ENCODE data around the gene MDFIC. TPM values are rescaled to one million over a fixed set of nuclear protein-coding genes. Genes with fewer than 3 reads are reported as not detected.
A peak's percentile ranks its signal among the peaks of the same experiment; 100 is the strongest.

The MDFIC gene
- total and polyA plus RNA-seq, 3 experiments from 2014 or later = 125 to 135 (median 131) TPM

- ChIA-PET CTCF (interaction anchor here (1.5 kb wide), 1 partner anchor 10 kb away, joined by 3 read pairs; no protein-coding TSS in a partner anchor), POLR2A (no interaction called here)
- no peak for DNase-seq
- Histone ChIP-seq H3K27ac (ENCODE audit: low read depth, low read length) (no peak overlapping the region), H3K9me3 (ENCODE audit: low read length) (no peaks in the 10 kb centered on the region), H3K4me1 (ENCODE audit: insufficient read depth, low read length) (peaks cover 78% of the 10 kb centered on the region), H3K36me3 (ENCODE audit: insufficient read depth, low read length) (no peaks in the 10 kb centered on the region), H3K27me3 (ENCODE audit: insufficient read depth, low read length, poor library complexity, severe bottlenecking) (no peaks in the 10 kb centered on the region), H3K4me3 (ENCODE audit: low read length) (no peak overlapping the region)
- peaks cover 0 to 8% (median 4%) of the 10 kb centered on the region in 3 donors for H3K36me3 Mint-ChIP-seq
- no peaks in the 10 kb centered on the region for H3K9me3 Mint-ChIP-seq
- H3K4me1 Mint-ChIP-seq = peaks cover 14 to 59% (median 47%) of the 10 kb centered on the region in 3 donors
- no peaks in the 10 kb centered on the region for H3K27me3 Mint-ChIP-seq
- peak overlapping the region; percentile 11 to 52 (median 37) for H3K4me3 Mint-ChIP-seq
- peak overlapping the region in 5 of 8 donors; percentile 3 to 73 (median 68) for H3K27ac Mint-ChIP-seq
These were observed 12.8 kb downstream of the MDFIC start for GRCh38 chr7:114934713-114935112.

- POLR2A ChIA-PET = no interaction called here
These were observed 14.6 kb downstream of the MDFIC start for GRCh38 chr7:114936471-114936870.

GRCh38 chr7:114937446-114937845 is 15.6 kb downstream of the MDFIC start:
- H3K36me3 ChIP-seq (ENCODE audit: insufficient read depth, low read length) = no peaks in the 10 kb centered on the region
- H3K9me3 ChIP-seq (ENCODE audit: low read length) = no peaks in the 10 kb centered on the region
- H3K27ac ChIP-seq (ENCODE audit: low read depth, low read length) = no peak overlapping the region
- H3K4me1 ChIP-seq (ENCODE audit: insufficient read depth, low read length) = peaks cover 65% of the 10 kb centered on the region
- no peaks in the 10 kb centered on the region for H3K9me3 Mint-ChIP-seq
- peak overlapping the region in 3 of 7 donors; percentile 1 to 27 (median 22) for H3K4me3 Mint-ChIP-seq
- peaks cover 38 to 87% (median 67%) of the 10 kb centered on the region in 3 donors for H3K4me1 Mint-ChIP-seq
- no peak for DNase-seq
- no peaks in the 10 kb centered on the region for H3K27me3 Mint-ChIP-seq
- ChIA-PET CTCF (no interaction called here), POLR2A (no interaction called here)
- H3K36me3 Mint-ChIP-seq = peaks cover 0 to 20% (median 16%) of the 10 kb centered on the region in 3 donors
- H3K27me3 ChIP-seq (ENCODE audit: insufficient read depth, low read length, poor library complexity, severe bottlenecking) = no peaks in the 10 kb centered on the region
- H3K4me3 ChIP-seq (ENCODE audit: low read length) = no peak overlapping the region
- peak overlapping the region in 1 of 8 donors; percentile 14 for H3K27ac Mint-ChIP-seq

More at GRCh38 chr7:114936471-114936870, 14.6 kb downstream of the MDFIC start:
- H3K4me3 ChIP-seq (ENCODE audit: low read length) = no peak overlapping the region
- Mint-ChIP-seq H3K4me1 (peaks cover 29 to 77% (median 60%) of the 10 kb centered on the region in 3 donors), H3K36me3 (peaks cover 0 to 13% (median 10%) of the 10 kb centered on the region in 3 donors), H3K27ac (peak overlapping the region in 2 of 8 donors; percentile 14 to 38), H3K4me3 (peak overlapping the region in 4 of 7 donors; percentile 1 to 49 (median 30)), H3K9me3 (no peaks in the 10 kb centered on the region), H3K27me3 (no peaks in the 10 kb centered on the region)
- H3K27me3 ChIP-seq (ENCODE audit: insufficient read depth, low read length, poor library complexity, severe bottlenecking) = no peaks in the 10 kb centered on the region
- H3K9me3 ChIP-seq (ENCODE audit: low read length) = no peaks in the 10 kb centered on the region
- DNase-seq = no peak
- CTCF ChIA-PET = no interaction called here
- H3K4me1 ChIP-seq (ENCODE audit: insufficient read depth, low read length) = peaks cover 65% of the 10 kb centered on the region
- no peaks in the 10 kb centered on the region for H3K36me3 ChIP-seq (ENCODE audit: insufficient read depth, low read length)
- no peak overlapping the region for H3K27ac ChIP-seq (ENCODE audit: low read depth, low read length)

- no peak overlapping the region for H3K27ac Mint-ChIP-seq
- peaks cover 52 to 95% (median 72%) of the 10 kb centered on the region in 3 donors for H3K4me1 Mint-ChIP-seq
These were observed 16.9 kb downstream of the MDFIC start for GRCh38 chr7:114938785-114939184.

GRCh38 chr7:114939484-114940097 is 17.7 kb downstream of the MDFIC start:
- Mint-ChIP-seq H3K4me3 (no peak overlapping the region), H3K36me3 (peaks cover 0 to 34% (median 21%) of the 10 kb centered on the region in 3 donors), H3K27me3 (no peaks in the 10 kb centered on the region), H3K27ac (peak overlapping the region in 1 of 8 donors; percentile 58), H3K4me1 (peaks cover 60 to 95% (median 66%) of the 10 kb centered on the region in 3 donors), H3K9me3 (no peaks in the 10 kb centered on the region)
- ChIA-PET CTCF (interaction anchor here (0.6 to 2.1 kb wide), 5 partner anchors 11 to 74 kb away, joined by 3 to 12 read pairs (median 4); no protein-coding TSS in a partner anchor), POLR2A (no interaction called here)
- Histone ChIP-seq H3K36me3 (ENCODE audit: insufficient read depth, low read length) (peaks cover 4% of the 10 kb centered on the region), H3K4me3 (ENCODE audit: low read length) (no peak overlapping the region), H3K27me3 (ENCODE audit: insufficient read depth, low read length, poor library complexity, severe bottlenecking) (no peaks in the 10 kb centered on the region), H3K27ac (ENCODE audit: low read depth, low read length) (no peak overlapping the region), H3K9me3 (ENCODE audit: low read length) (no peaks in the 10 kb centered on the region), H3K4me1 (ENCODE audit: insufficient read depth, low read length) (peaks cover 45% of the 10 kb centered on the region)
- peak in 3 of 5 donors; percentile 14 to 53 (median 24) for DNase-seq

More at GRCh38 chr7:114938785-114939184, 16.9 kb downstream of the MDFIC start:
- no peaks in the 10 kb centered on the region for H3K27me3 ChIP-seq (ENCODE audit: insufficient read depth, low read length, poor library complexity, severe bottlenecking)
- no peak overlapping the region for H3K27ac ChIP-seq (ENCODE audit: low read depth, low read length)
- Mint-ChIP-seq H3K9me3 (no peaks in the 10 kb centered on the region), H3K36me3 (peaks cover 0 to 28% (median 18%) of the 10 kb centered on the region in 3 donors), H3K4me3 (no peak overlapping the region), H3K27me3 (no peaks in the 10 kb centered on the region)
- CTCF ChIA-PET = interaction anchor here (1.3 to 2.1 kb wide), 3 partner anchors 12 to 73 kb away, joined by 3 to 12 read pairs (median 4); no protein-coding TSS in a partner anchor
- POLR2A ChIA-PET = no interaction called here
- no peak overlapping the region for H3K4me3 ChIP-seq (ENCODE audit: low read length)
- H3K36me3 ChIP-seq (ENCODE audit: insufficient read depth, low read length) = peaks cover 4% of the 10 kb centered on the region
- H3K9me3 ChIP-seq (ENCODE audit: low read length) = no peaks in the 10 kb centered on the region
- H3K4me1 ChIP-seq (ENCODE audit: insufficient read depth, low read length) = peaks cover 53% of the 10 kb centered on the region
- no peak for DNase-seq

GRCh38 chr7:114940220-114940619 is 18.3 kb downstream of the MDFIC start:
- peak overlapping the region in 3 of 7 donors; percentile 2 to 42 (median 15) for H3K4me3 Mint-ChIP-seq
- no peaks in the 10 kb centered on the region for H3K27me3 ChIP-seq (ENCODE audit: insufficient read depth, low read length, poor library complexity, severe bottlenecking)
- no peaks in the 10 kb centered on the region for H3K27me3 Mint-ChIP-seq
- no peaks in the 10 kb centered on the region for H3K9me3 Mint-ChIP-seq
- H3K4me1 ChIP-seq (ENCODE audit: insufficient read depth, low read length) = peaks cover 39% of the 10 kb centered on the region
- H3K36me3 ChIP-seq (ENCODE audit: insufficient read depth, low read length) = peaks cover 4% of the 10 kb centered on the region
- peak overlapping the region in 4 of 8 donors; percentile 3 to 22 (median 7) for H3K27ac Mint-ChIP-seq
- peaks cover 66 to 95% (median 66%) of the 10 kb centered on the region in 3 donors for H3K4me1 Mint-ChIP-seq
- no peak overlapping the region for H3K27ac ChIP-seq (ENCODE audit: low read depth, low read length)
- H3K4me3 ChIP-seq (ENCODE audit: low read length) = no peak overlapping the region
- CTCF ChIA-PET = interaction anchor here (0.9 to 2.1 kb wide), 3 partner anchors 10 to 75 kb away, joined by 3 to 12 read pairs (median 4); no protein-coding TSS in a partner anchor
- H3K9me3 ChIP-seq (ENCODE audit: low read length) = no peaks in the 10 kb centered on the region
- POLR2A ChIA-PET = no interaction called here
- no peak for DNase-seq
- H3K36me3 Mint-ChIP-seq = peaks cover 0 to 41% (median 20%) of the 10 kb centered on the region in 3 donors

GRCh38 chr7:114941692-114942091 is 19.8 kb downstream of the MDFIC start:
- DNase-seq = no peak
- Histone ChIP-seq H3K36me3 (ENCODE audit: insufficient read depth, low read length) (peaks cover 4% of the 10 kb centered on the region), H3K27me3 (ENCODE audit: insufficient read depth, low read length, poor library complexity, severe bottlenecking) (no peaks in the 10 kb centered on the region), H3K4me3 (ENCODE audit: low read length) (no peak overlapping the region), H3K9me3 (ENCODE audit: low read length) (no peaks in the 10 kb centered on the region), H3K27ac (ENCODE audit: low read depth, low read length) (no peak overlapping the region), H3K4me1 (ENCODE audit: insufficient read depth, low read length) (peaks cover 34% of the 10 kb centered on the region)
- H3K4me1 Mint-ChIP-seq = peaks cover 57 to 91% (median 78%) of the 10 kb centered on the region in 3 donors
- H3K27me3 Mint-ChIP-seq = no peaks in the 10 kb centered on the region
- H3K4me3 Mint-ChIP-seq = peak overlapping the region in 5 of 7 donors; percentile 12 to 59 (median 39)
- H3K36me3 Mint-ChIP-seq = peaks cover 0 to 51% (median 21%) of the 10 kb centered on the region in 3 donors
- no peaks in the 10 kb centered on the region for H3K9me3 Mint-ChIP-seq
- ChIA-PET POLR2A (no interaction called here), CTCF (interaction anchor here (1.4 to 1.6 kb wide), 2 partner anchors 12 to 76 kb away, joined by 3 to 6 read pairs; no protein-coding TSS in a partner anchor)
- H3K27ac Mint-ChIP-seq = peak overlapping the region in 7 of 8 donors; percentile 0 to 83 (median 30)

Data from CD8-positive, alpha-beta memory T cell (primary cell).